GDM1 (cell line): Measurements from ENCODE around the gene ISY1.
"Not testable (repeated sequence)": the region's sequence is repeated elsewhere in the genome, so short reads cannot be mapped to it uniquely, and the experiment has no call there.

Experiments used
- DNase-seq: peaks from one replicate; lab custom pipeline; 2025; lab: John Stamatoyannopoulos, UW

Gene ISY1

DNA sequence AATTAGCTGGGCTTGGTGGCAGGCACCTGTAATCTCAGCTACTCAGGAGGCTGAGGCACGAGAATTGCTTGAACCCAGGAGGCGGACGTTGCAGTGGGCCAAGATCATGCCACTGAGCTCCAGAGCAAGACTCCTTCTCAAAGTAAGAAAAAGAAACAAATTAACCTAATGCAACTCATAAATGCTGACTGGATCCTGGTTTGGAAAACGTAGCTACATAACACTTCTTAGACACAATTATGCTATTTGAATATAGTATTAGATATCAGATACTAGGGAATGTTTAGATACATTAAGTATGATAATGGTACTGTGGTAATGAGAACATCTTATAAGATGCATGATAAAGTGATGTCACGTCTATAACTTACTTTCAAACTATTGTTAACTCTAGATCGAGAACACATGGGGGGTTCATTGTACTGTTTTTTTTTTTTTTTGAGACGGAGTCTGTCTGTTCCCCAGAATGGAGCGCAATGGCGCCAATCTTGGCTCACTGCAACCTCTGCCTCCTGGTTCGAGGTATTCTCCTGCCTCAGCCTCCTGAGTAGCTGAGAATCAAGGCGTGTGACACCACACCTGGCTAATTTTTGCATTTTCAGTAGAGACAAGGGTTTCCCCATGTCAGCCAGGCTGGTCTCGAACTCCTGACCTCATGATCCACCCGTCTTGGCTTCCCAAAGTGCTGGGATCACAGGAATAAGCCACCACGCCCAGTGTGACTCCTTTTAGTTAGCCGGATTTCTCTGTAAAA lies 5.9 kb upstream of the ISY1 start:
- no peak for DNase-seq

- DNase-seq, result not testable (repeated sequence)
Measured at GRCh38 chr3:129165594-129165993, 4.7 kb upstream of the ISY1 start.

DNA sequence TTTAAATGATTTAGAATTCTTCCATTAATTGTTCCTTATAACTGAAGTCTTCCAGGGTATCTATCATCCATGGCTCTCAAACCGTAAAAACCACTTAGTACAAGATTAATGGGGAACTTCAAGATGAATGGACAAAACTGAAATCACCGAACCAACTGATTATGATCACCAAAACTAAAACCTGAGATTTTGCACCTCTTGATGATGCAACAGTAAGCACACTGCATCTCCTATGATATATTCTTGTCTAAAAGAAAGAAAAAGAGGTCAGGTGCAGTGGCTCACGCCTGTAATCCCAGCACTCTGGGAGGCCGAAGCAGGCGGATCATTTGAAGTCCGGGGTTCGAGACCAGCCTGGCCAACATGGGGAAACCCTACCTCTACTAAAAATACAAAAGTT lies 3.6 kb upstream of the ISY1 start:
- no peak for DNase-seq

DNA sequence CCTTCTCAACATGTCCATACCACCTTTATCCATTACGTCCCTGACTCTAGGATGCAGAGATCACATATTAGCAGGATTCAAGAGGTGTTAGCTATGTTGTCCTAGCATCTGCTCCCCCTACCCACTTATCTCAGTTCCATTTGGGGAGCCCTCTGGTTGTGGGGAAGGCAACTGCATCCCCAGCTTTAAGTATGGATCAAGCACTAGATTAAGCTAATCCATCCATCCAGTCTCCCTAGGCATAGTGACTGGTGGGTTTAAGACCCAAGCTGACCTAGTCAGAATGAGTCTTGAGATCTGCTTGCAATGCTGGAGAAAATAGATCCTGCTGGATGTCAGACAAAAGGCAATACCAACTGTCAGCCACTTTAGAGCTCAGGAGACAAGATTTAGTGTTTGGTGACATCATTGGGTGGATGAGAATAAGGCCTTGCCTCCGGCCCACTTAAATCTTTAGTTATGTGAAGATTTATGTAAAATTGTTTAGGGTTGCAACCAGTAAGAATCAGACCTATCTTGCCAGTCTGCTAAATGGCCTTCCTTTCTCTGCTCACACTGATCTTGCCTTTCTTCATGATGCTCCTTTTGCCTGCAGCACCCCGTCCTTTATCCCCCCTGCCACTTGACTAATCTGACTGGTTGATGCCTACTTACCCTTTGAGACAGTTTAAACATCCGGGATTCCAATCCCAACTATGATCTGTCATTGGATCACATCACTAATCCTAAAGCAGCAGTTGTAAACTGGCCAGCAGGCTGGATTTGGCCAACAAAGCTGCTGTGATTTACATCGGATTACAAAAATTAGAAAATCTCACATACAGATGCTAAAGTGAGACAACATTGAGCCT lies 2.1 kb upstream of the ISY1 start:
- no peak for DNase-seq

- no peak for DNase-seq
Measured at GRCh38 chr3:129161860-129162271, 1.0 kb upstream of the ISY1 start.

- DNase-seq, result no peak
Measured at GRCh38 chr3:129144786-129145185, 16.1 kb downstream of the ISY1 start.

DNA sequence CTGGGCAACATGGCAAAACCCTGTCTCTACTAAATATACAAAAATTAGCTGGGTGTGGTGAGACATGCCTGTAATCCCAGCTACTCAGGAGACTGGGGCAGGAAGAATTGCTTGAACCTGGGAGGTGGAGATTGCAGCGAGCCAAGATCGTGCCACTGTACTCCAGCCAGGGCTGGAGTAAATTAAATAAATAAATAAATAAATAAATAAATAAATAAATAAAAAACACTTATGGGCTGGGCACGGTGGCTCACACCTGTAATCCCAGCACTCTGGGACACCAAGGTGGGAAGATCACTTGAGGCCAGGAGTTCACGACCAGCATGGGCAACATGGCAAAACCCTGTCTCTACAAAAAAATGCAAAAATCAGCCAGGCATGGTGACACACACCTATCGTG lies 19.9 kb downstream of the ISY1 start:
- DNase-seq, result not testable (repeated sequence)

- no peak for DNase-seq
Measured at GRCh38 chr3:129139911-129140310, 21.0 kb downstream of the ISY1 start.

DNA sequence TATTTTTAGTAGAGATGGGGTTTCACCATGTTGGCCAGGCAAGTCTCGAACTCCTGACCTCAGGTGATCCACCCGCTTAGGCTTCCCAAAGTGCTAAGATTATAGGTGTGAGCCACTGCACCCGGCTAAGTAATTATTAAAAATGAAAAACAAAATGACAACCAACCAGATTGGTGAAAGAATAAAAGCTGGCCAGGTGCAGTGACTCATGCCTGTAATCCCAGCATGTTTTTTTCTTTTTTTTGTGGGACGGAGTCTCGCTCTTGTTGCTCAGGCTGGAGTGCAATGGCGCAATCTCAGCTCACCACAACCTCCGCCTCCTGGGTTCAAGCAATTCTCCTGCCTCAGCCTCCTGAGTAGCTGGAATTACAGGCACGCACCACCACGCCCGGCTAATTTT lies 24.6 kb downstream of the ISY1 start:
- not testable (repeated sequence) for DNase-seq

DNA sequence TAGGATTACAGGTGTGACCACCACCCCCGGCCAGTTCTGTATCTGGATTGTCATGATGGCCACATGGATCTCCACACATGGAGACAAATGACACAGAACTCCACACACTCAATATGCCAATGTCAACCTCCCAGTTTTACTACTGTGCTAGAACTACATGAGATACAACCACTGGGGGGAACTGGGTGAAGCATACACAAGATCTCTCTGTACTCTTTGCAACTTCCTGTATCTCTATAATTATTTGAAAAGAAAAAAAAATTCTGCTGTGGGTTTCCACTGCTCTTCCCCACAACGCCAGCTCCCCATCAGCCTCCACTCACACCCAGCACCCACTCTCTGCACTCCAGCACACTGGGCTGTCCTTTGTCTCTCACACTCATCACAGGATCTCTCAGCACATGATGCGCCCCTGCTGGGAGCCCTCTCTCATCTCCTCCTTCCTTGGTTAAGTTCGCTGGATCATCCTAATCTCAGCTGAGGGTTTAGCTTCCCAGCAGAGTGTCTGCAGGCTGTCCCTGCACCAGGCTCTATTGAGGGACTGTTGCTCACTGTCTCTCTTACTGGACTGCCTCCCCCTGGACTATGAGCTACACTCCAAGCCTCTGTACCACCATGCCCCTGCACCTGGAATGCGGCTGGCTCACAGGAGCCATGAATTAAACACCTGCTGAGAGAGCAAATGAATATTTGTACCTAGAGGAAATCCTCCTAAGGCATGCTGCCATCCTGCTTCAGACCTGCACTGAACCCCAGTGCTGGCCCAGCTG lies 28.6 kb downstream of the ISY1 start:
- no peak for DNase-seq

GRCh38 chr3:129131465-129132088 lies 29.3 kb downstream of the ISY1 start:
- no peak for DNase-seq

DNA sequence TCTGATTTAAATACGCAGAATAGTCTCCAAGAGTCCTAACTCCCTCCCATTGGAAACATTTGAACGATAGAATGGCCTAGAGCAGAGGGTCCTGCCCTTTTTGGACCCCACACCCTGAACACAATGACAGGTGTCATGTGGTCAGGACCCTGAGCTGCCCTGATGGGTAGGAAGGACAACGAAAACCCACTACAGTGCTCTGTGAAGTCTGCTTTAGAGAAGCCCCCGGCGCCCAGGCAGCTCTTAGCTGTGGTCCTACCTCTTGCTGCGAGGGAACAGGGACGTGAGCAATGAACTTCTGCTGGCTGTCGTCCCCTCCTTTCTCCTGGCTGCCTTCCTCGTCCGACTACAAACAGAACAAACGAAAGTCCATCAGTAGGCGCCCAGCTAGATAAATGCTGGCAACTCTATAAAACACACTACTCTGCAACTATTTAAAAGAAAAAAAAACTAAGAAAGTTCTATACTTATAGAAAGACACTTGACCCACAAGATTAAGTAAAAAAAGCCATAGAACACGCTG lies 30.5 kb downstream of the ISY1 start:
- DNase-seq, result no peak

GRCh38 chr3:129128357-129129155 lies 32.3 kb downstream of the ISY1 start:
- no peak for DNase-seq

DNA sequence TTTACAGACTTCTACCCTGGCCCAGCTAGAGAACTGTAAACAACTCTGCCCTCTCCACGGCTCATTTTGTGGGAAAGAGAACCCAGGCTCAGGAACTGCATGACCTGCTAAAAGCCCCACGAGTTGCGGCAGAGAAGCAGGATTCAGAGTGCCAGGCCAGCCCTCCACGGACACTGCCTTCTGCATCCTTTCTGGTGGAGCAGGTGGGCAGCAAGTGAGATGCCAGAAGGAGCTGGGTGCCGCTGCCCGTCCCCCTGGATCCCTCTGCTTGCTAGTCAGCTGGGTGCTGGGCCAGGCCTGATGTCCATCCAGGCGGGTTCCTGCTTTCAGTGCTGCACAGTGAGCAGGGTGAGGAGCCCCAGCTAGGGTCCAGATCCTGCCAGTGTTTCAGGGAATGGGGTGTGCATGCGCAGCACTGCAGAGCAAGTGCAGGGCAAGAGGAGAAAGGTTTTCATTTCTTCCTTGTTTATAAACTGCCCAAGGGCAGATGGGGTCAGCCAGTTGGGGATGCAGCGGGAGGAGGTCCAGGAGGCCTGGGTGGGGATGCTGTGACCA lies 34.1 kb downstream of the ISY1 start:
- no peak for DNase-seq

GRCh38 chr3:129123314-129124060 lies 37.4 kb downstream of the ISY1 start:
- DNase-seq, result no peak

DNA sequence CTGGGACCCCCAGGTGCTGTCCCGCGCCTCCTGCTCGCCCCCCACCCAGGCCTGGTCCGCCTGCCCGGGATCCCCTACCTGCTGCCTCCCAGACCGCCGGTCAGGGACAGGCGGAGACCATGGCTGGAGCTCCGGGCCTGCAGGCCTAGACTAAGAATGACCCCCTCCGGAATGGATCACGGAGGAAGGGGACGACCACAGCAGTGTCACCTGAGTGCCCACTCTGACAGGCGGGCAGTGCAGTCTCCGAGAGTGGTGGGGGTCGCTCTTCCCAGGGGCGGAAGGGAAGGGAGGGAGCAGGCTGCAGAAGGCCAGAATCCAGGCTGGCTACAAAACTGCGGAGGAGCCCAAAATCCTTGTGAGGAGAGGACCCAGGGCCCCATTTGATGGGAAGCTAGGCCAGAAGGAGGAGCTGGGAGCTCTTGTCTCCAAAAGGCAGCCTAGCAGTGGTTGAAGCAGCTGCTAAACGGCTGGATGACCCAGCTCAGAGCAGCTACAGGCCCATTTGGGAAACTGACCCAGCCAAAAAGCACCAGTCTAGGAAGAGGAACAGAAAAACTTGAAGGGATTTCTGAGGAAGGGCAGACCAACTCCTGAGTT lies 38.4 kb downstream of the ISY1 start:
- DNase-seq, result no peak

- DNase-seq, result peak; percentile 69
Measured at GRCh38 chr3:129121792-129122411, 39.0 kb downstream of the ISY1 start, which contains the start of gene RAB43. RAB43 (minus strand) TSS chr3:129121804; CDS start chr3:129121489, 315 bp downstream.

DNA sequence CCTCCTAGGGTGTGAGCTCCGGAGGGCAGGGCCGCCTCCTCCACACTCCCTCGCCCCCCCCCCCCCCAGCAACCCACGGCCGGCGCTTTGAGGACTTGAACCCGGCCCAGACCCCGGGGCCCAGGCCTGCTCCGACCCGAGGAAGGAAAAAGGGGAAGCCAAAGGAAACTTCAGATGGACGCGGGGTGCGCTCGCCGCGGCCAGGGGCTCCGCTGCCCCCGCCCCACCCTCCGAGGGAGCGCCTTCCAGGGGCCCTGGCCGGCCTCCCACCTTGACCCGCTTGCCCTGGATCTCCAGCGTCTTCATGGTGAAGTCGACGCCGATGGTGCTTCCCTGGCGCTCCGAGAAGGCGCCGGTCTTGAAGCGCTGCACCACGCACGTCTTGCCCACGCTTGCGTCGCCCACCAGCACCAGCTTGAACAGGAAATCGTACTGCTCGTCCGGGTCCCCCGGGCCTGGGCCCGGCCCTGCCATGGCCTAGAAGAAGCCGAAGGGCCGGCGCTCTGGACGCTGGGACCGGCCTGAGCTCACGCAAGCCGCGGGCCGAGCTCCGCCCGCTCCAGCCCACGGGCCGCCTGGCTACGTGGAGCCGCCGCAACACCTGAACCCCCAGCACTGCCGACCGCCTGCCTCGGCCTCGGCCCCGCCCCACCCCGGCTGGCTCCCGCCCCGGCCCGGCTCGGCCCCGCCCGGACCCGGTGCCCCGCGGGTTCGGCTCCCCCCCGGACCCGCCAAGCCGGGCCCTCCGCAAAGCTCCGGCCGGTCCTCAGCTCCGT lies 39.7 kb downstream of the ISY1 start:
- DNase-seq, result no peak
